HUDEP-2 (cell line): ENCODE data around the gene ZNF222.

Experiments used
- DNase-seq, 76 experiments: peaks; one replicate each; lab custom pipeline; 2025; ENCODE audit not compliant: unreplicated experiment in 76 of 76; lab: John Stamatoyannopoulos, UW

ZNF222 gene

GRCh38 chr19:44025217-44025936 is at the start of gene ZNF222:
TSS of gene ZNF222 (plus strand) at chr19:44025379. CDS start at chr19:44025437, 58 bp downstream.
- peak in 73 of 76 experiments; percentile 9 to 86 (median 68) for DNase-seq

- DNase-seq: no peak
These were observed 48.4 kb upstream of the ZNF222 start for GRCh38 chr19:43976732-43977131.

- DNase-seq: no peak
These were observed 41.7 kb upstream of the ZNF222 start for GRCh38 chr19:43983544-43983911.

GRCh38 chr19:43983912-43984686 is 41.1 kb upstream of the ZNF222 start, which contains the start of gene ZNF155:
TSS of gene ZNF155 (plus strand) at chr19:43984188. CDS start at chr19:43988544, 4,356 bp downstream.
- peak in 75 of 76 experiments; percentile 48 to 94 (median 83) for DNase-seq

- peak in 12 of 76 experiments; percentile 8 to 61 (median 29) for DNase-seq
These were observed 40.5 kb upstream of the ZNF222 start for GRCh38 chr19:43984687-43985000.

- no peak for DNase-seq
These were observed 27.4 kb upstream of the ZNF222 start for GRCh38 chr19:43997631-43998290.

GRCh38 chr19:44002212-44002565 is 23.0 kb upstream of the ZNF222 start:
- DNase-seq: no peak

- peak in 75 of 76 experiments; percentile 32 to 97 (median 90) for DNase-seq
These were observed 22.4 kb upstream of the ZNF222 start, which contains the start of gene ZNF230 for GRCh38 chr19:44002566-44003460. TSS of gene ZNF230 (plus strand) at chr19:44002957. CDS start at chr19:44007079, 4,122 bp downstream.

- peak in 9 of 76 experiments; percentile 2 to 41 (median 13) for DNase-seq
These were observed 21.6 kb upstream of the ZNF222 start for GRCh38 chr19:44003461-44004009.

GRCh38 chr19:44005973-44006372 is 19.2 kb upstream of the ZNF222 start:
- no peak for DNase-seq

GRCh38 chr19:44007473-44007872 is 17.7 kb upstream of the ZNF222 start:
- no peak for DNase-seq

GRCh38 chr19:44010468-44010867 is 14.7 kb upstream of the ZNF222 start:
- DNase-seq: no peak

- no peak for DNase-seq
These were observed 5.7 kb upstream of the ZNF222 start for GRCh38 chr19:44019498-44019897.

- no peak for DNase-seq
These were observed 4.0 kb upstream of the ZNF222 start for GRCh38 chr19:44021221-44021620.

GRCh38 chr19:44024900-44025216 is 321 bp upstream of the ZNF222 start:
- no peak for DNase-seq

- peak in 1 of 76 experiments; percentile 15 for DNase-seq
These were observed 1.4 kb downstream of the ZNF222 start for GRCh38 chr19:44026622-44027021.

- DNase-seq: no peak
These were observed 6.9 kb downstream of the ZNF222 start for GRCh38 chr19:44032001-44032610.

- no peak for DNase-seq
These were observed 17.0 kb downstream of the ZNF222 start for GRCh38 chr19:44042147-44042546.

GRCh38 chr19:44050740-44051649 is 25.8 kb downstream of the ZNF222 start:
- no peak for DNase-seq
